ENCODE measurements around the gene AK3. TPM values are rescaled to one million over a fixed set of nuclear protein-coding genes. Genes with fewer than 3 reads are reported as not detected.

The AK3 gene
- total and polyA plus RNA-seq, 10 of the 15 experiments (the other 5 are each of a cell fraction or from before 2014, with no cell fraction given) = 14.2 to 86.6 (median 43.9) TPM

- ChIA-PET SMC1A (ENCODE audit: uncharacterized antibody, unreplicated experiment) (interaction anchor here (0.9 kb wide), 1 partner anchor 12 kb away, joined by 5 read pairs; no protein-coding TSS in a partner anchor), POLR2A (no interaction called here), CTCF (no interaction called here), RAD21 (ENCODE audit: unreplicated experiment) (no interaction called here)
- DNase-seq (ENCODE audit: low read depth, low spot score) (no peak), FAIRE-seq (no peak), ATAC-seq (no peak)
- no peaks in the 10 kb centered on the region for H3K4me1 ChIP-seq (ENCODE audit: control insufficient read depth, insufficient read depth, low read length)
- H3K36me3 ChIP-seq (ENCODE audit: control insufficient read depth in 2 of 2, insufficient read depth in 2 of 2, low read length in 1 of 2) = no peaks in the 10 kb centered on the region
- H3K27me3 ChIP-seq (replicated peaks in 1 of 2; ENCODE audit: control insufficient read depth in 2 of 2, insufficient read depth in 2 of 2, low read length in 1 of 2) = no peaks in the 10 kb centered on the region
- no peak overlapping the region for H2AFZ ChIP-seq (ENCODE audit: control insufficient read depth, low read depth, low read length)
- no peak overlapping the region for H3K4me3 ChIP-seq
- no peak overlapping the region for H3K27ac ChIP-seq (ENCODE audit: control insufficient read depth, insufficient read depth)
- no TSS peak for BruUV-seq (replicated peaks)
- no peak overlapping the region for H3K9ac ChIP-seq (ENCODE audit: control insufficient read depth, insufficient read depth, low read length)
- in situ Hi-C loops (cut with MboI) (no loop called here), intact Hi-C loops (cut with micrococcal nuclease; ENCODE audit: unreplicated experiment) (no loop called here)
- WGBS (ENCODE audit: insufficient coverage, insufficient replicate concordance, low lambda C conversion rate, missing lambda C conversion rate) = 98% methylated on average over 4 of the region's 4 CpGs
- H3K79me2 ChIP-seq (ENCODE audit: control insufficient read depth, insufficient read depth, low read length) = no peaks in the 10 kb centered on the region
- no peaks in the 10 kb centered on the region for H4K20me1 ChIP-seq (ENCODE audit: control insufficient read depth, insufficient read depth)
- no peak overlapping the region for H3K4me2 ChIP-seq (ENCODE audit: control insufficient read depth, insufficient read depth)
- TF ChIP-seq CHD2 (IDR thresholded peaks at IDR 0.05; ENCODE audit: borderline replicate concordance, low read depth, low read length) (no peak), CTCF (IDR thresholded peaks at IDR 0.05 in 2 of 3, conservative IDR thresholded peaks at IDR 0.05 in 1 of 3; ENCODE audit: control insufficient read depth in 2 of 3, extremely low read depth in 1 of 3, insufficient read depth in 1 of 3, low read depth in 3 of 3, low read length in 3 of 3) (no peak), DPF2 (IDR thresholded peaks at IDR 0.05) (no peak), CBX3 (IDR thresholded peaks at IDR 0.05; ENCODE audit: borderline replicate concordance, low read depth) (no peak), CBFB (IDR thresholded peaks at IDR 0.05; ENCODE audit: low read depth) (no peak), HDAC2 (IDR thresholded peaks at IDR 0.05) (no peak), RFX5 (IDR thresholded peaks at IDR 0.05; ENCODE audit: low read depth, low read length) (no peak), ZSCAN29 (IDR thresholded peaks at IDR 0.05) (no peak), CREM (IDR thresholded peaks at IDR 0.05; ENCODE audit: low read depth) (no peak)
- no peaks in the 10 kb centered on the region for H3K9me3 ChIP-seq (replicated peaks; ENCODE audit: control insufficient read depth, insufficient read depth, low read length)
These were observed 45.6 kb upstream of the AK3 start for GRCh38 chr9:4786599-4786998.
